ENCODE data around the gene BCL2L12. TPM values are rescaled to one million over a fixed set of nuclear protein-coding genes. Genes with fewer than 3 reads are reported as not detected.

BCL2L12 gene
- total RNA-seq, 1 experiment from 2014 or later: 26.0 TPM

- DNase-seq (ENCODE audit: low read depth): no peak
Observed at GRCh38 chr19:49662011-49662410, 3.7 kb upstream of the BCL2L12 start.

- DNase-seq (ENCODE audit: low read depth): no peak
Observed at GRCh38 chr19:49663224-49663623, 2.5 kb upstream of the BCL2L12 start.

GRCh38 chr19:49664171-49665035 is 1.3 kb upstream of the BCL2L12 start:
- peak; percentile 78 for DNase-seq (ENCODE audit: low read depth)

GRCh38 chr19:49665036-49665350 is 740 bp upstream of the BCL2L12 start:
- DNase-seq (ENCODE audit: low read depth): no peak

GRCh38 chr19:49666120-49666444 is 349 bp downstream of the BCL2L12 start:
- no peak for DNase-seq (ENCODE audit: low read depth)

GRCh38 chr19:49667473-49667872 is 1.7 kb downstream of the BCL2L12 start:
- DNase-seq (ENCODE audit: low read depth): no peak

GRCh38 chr19:49669516-49669915 is 3.8 kb downstream of the BCL2L12 start:
- no peak for DNase-seq (ENCODE audit: low read depth)

GRCh38 chr19:49672131-49672919 is 6.6 kb downstream of the BCL2L12 start:
- peak; percentile 63 for DNase-seq (ENCODE audit: low read depth)

GRCh38 chr19:49676136-49676783 is 10.5 kb downstream of the BCL2L12 start:
- peak; percentile 90 for DNase-seq (ENCODE audit: low read depth)

GRCh38 chr19:49676784-49677230 is 11.1 kb downstream of the BCL2L12 start:
- peak; percentile 100 for DNase-seq (ENCODE audit: low read depth)

- no peak for DNase-seq (ENCODE audit: low read depth)
Observed at GRCh38 chr19:49677231-49677900, 11.6 kb downstream of the BCL2L12 start, which contains the start of gene PRMT1. Gene PRMT1, plus strand, starts transcription at chr19:49677271. Its CDS starts 10 bp downstream, at chr19:49677281.

GRCh38 chr19:49677901-49678674 is 12.4 kb downstream of the BCL2L12 start:
- DNase-seq (ENCODE audit: low read depth): peak; percentile 71

- no peak for DNase-seq (ENCODE audit: low read depth)
Observed at GRCh38 chr19:49678985-49679770, 13.4 kb downstream of the BCL2L12 start.

GRCh38 chr19:49679771-49680413 is 14.2 kb downstream of the BCL2L12 start:
- DNase-seq (ENCODE audit: low read depth): no peak

- peak; percentile 84 for DNase-seq (ENCODE audit: low read depth)
Observed at GRCh38 chr19:49680421-49681351, 15.0 kb downstream of the BCL2L12 start.

GRCh38 chr19:49681830-49682229 is 16.1 kb downstream of the BCL2L12 start:
- no peak for DNase-seq (ENCODE audit: low read depth)

- DNase-seq (ENCODE audit: low read depth): no peak
Observed at GRCh38 chr19:49682274-49682673, 16.5 kb downstream of the BCL2L12 start.

- no peak for DNase-seq (ENCODE audit: low read depth)
Observed at GRCh38 chr19:49683814-49684250, 18.1 kb downstream of the BCL2L12 start.
